Tibial artery (tissue), 4 donors: ENCODE results near the gene RHOT1.

Experiments used
- DNase-seq, 2 donors: peaks; one replicate each; pipeline ENCODE4 v3.0.0-alpha.2; 2019
- H3K27ac ChIP-seq, 2 donors: fragments of 200-600 bp; sonication (generic) in 1 of 2; 1 replicate in 1 of 2; 2 replicates in 1 of 2; pipeline ENCODE4 v1.5.1; 2018 to 2019; ENCODE audit warnings: mild to moderate bottlenecking in 1 of 2
- H3K27me3 ChIP-seq, 2 donors: fragments of 200-600 bp; sonication (generic) in 1 of 2; one replicate each; pipeline versions ENCODE4 v1.5.1 to v1.6.0; 2016 to 2019
- H3K36me3 ChIP-seq, 3 donors: fragments of 200-600 bp; sonication (generic) in 2 of 3; one replicate each; pipeline ENCODE4 v1.5.1; 2016 to 2019; ENCODE audit warnings: mild to moderate bottlenecking in 2 of 3
- H3K4me1 ChIP-seq, 4 donors: fragments of 200-600 bp; sonication (generic) in 2 of 4; 1 replicate in 3 of 4; 2 replicates in 1 of 4; pipeline ENCODE4 v1.5.1; 2016 to 2019
- H3K4me3 ChIP-seq, 2 donors: fragments of 200-600 bp; sonication (generic) in 1 of 2; 1 replicate in 1 of 2; 2 replicates in 1 of 2; pipeline ENCODE4 v1.5.1; 2018 to 2019; ENCODE audit warnings: mild to moderate bottlenecking in 2 of 2
- H3K9me3 ChIP-seq, 3 donors: fragments of 200-600 bp; sonication (generic) in 1 of 3; one replicate each; pipeline ENCODE4 v1.5.1; 2016 to 2019
- intact Hi-C: fragments of 100-400 bp; cut with DNase I; formaldehyde crosslinking; loops from one replicate; pipeline ENCODE4 v1.15.0; 2023; ENCODE audit warnings: low total_unique reads
- TF ChIP-seq, protein P1 (sequence below), 2 experiments: fragments of 200-600 bp in 1 of 2; fragments of 450-650 bp in 1 of 2; IDR thresholded peaks; one replicate each; pipeline ENCODE4 v1.5.1; 2017 to 2019; ENCODE audit warnings: antibody characterized with exemption in 2 of 2, mild to moderate bottlenecking in 1 of 2, moderate library complexity in 1 of 2

RHOT1 gene

GRCh38 chr17:32271844-32272243 is 129.5 kb downstream of the RHOT1 start:
- no peaks in the 10 kb centered on the region for H3K36me3 ChIP-seq
- no peaks in the 10 kb centered on the region for H3K9me3 ChIP-seq
- DNase-seq: no peak
- peaks cover 0 to 78% of the 10 kb centered on the region in 2 donors for H3K27me3 ChIP-seq
- peaks cover 0 to 18% (median 9%) of the 10 kb centered on the region in 4 donors for H3K4me1 ChIP-seq
- TF ChIP-seq, protein P1, sequence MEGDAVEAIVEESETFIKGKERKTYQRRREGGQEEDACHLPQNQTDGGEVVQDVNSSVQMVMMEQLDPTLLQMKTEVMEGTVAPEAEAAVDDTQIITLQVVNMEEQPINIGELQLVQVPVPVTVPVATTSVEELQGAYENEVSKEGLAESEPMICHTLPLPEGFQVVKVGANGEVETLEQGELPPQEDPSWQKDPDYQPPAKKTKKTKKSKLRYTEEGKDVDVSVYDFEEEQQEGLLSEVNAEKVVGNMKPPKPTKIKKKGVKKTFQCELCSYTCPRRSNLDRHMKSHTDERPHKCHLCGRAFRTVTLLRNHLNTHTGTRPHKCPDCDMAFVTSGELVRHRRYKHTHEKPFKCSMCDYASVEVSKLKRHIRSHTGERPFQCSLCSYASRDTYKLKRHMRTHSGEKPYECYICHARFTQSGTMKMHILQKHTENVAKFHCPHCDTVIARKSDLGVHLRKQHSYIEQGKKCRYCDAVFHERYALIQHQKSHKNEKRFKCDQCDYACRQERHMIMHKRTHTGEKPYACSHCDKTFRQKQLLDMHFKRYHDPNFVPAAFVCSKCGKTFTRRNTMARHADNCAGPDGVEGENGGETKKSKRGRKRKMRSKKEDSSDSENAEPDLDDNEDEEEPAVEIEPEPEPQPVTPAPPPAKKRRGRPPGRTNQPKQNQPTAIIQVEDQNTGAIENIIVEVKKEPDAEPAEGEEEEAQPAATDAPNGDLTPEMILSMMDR (IDR thresholded peaks at IDR 0.05): no peak
- no peak overlapping the region for H3K4me3 ChIP-seq
- intact Hi-C loops: no loop called here
- no peak overlapping the region for H3K27ac ChIP-seq

- H3K27ac ChIP-seq: no peak overlapping the region
- no peak overlapping the region for H3K4me3 ChIP-seq
- H3K9me3 ChIP-seq: no peaks in the 10 kb centered on the region
- TF ChIP-seq, protein P1 (IDR thresholded peaks at IDR 0.05): no peak
- peaks cover 0 to 60% of the 10 kb centered on the region in 2 donors for H3K27me3 ChIP-seq
- H3K4me1 ChIP-seq: peaks cover 0 to 7% (median 0%) of the 10 kb centered on the region in 4 donors
- DNase-seq: no peak
- intact Hi-C loops: no loop called here
- no peaks in the 10 kb centered on the region for H3K36me3 ChIP-seq
These were observed 131.8 kb downstream of the RHOT1 start for GRCh38 chr17:32274101-32274500.

- no peaks in the 10 kb centered on the region for H3K9me3 ChIP-seq
- no peaks in the 10 kb centered on the region for H3K36me3 ChIP-seq
- peaks cover 0 to 7% (median 0%) of the 10 kb centered on the region in 4 donors for H3K4me1 ChIP-seq
- DNase-seq: no peak
- TF ChIP-seq, protein P1 (IDR thresholded peaks at IDR 0.05): no peak
- no peak overlapping the region for H3K27ac ChIP-seq
- H3K27me3 ChIP-seq: peaks cover 0 to 55% of the 10 kb centered on the region in 2 donors
- intact Hi-C loops: no loop called here
- H3K4me3 ChIP-seq: no peak overlapping the region
These were observed 132.3 kb downstream of the RHOT1 start for GRCh38 chr17:32274643-32275042.
